Keratinocyte (primary cell): ENCODE data around the gene NOX5.

Experiments
- CTCF ChIP-seq, 3 experiments: IDR thresholded peaks in 1 of 3; conservative IDR thresholded peaks in 1 of 3; optimal IDR thresholded peaks in 1 of 3; 2 replicates in 2 of 3; 3 replicates in 1 of 3; pipeline versions ENCODE3 to v1.5.1; 2011; ENCODE audit warnings: low read length in 3 of 3, mild to moderate bottlenecking in 3 of 3, moderate library complexity in 2 of 3, control low read depth in 1 of 3, inconsistent platforms in 1 of 3; ENCODE audit not compliant: insufficient read depth in 2 of 3; ENCODE audit errors: extremely low read depth in 1 of 3
- EZH2 ChIP-seq: IDR thresholded peaks from one replicate; pipeline ENCODE4 v1.6.1; 2012; ENCODE audit warnings: inconsistent platforms, mild to moderate bottlenecking, low read length, moderate library complexity

DNA sequence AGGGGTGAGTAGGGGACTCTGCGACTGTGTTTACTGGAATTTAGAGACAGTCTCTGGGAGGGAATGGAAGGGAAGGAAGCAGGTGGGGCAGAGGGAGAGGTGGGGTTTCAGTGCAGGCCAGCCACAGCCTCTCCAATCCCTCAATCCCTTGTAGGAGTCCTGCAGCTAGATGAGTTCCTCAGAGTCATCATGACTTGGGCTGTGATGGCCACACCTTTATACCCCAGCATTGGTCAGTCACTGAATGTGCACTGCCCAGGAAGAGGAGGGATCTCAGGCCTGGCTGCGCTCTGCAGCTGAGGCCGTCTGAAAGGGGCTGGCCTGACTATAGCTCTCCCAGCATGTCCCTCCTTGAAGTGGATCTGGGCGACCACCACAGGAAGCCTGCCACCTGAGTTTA, 78.6 kb downstream of the NOX5 start:
- TF ChIP-seq CTCF (optimal IDR thresholded peaks at IDR 0.05 in 1 of 3, IDR thresholded peaks at IDR 0.05 in 1 of 3, conservative IDR thresholded peaks at IDR 0.05 in 1 of 3; ENCODE audit: extremely low read depth in 1 of 3, insufficient read depth in 2 of 3, low read length in 3 of 3) (no peak), EZH2 (no peak)
